Stimulated activated CD4-positive, alpha-beta T cell treated with anti-CD3 and anti-CD28 coated beads, Interleukin-12 subunit alpha, Interleukin-12 subunit beta, amount 100 ng/mL, for 24 hours (primary cell): ENCODE measurements around the gene RIT2.

Experiments used
- DNase-seq, 2 experiments: peaks; one replicate each; pipeline ENCODE4 v3.0.0-alpha.2; 2020; ENCODE audit warnings: low read depth in 2 of 2

RIT2 gene

GRCh38 chr18:42929857-42930256 is 185.6 kb downstream of the RIT2 start:
- DNase-seq = no peak

- no peak for DNase-seq
These were observed 186.3 kb downstream of the RIT2 start for GRCh38 chr18:42929181-42929580.

GRCh38 chr18:42925036-42925435 is 190.4 kb downstream of the RIT2 start:
- DNase-seq = no peak

GRCh38 chr18:42922363-42922762 is 193.1 kb downstream of the RIT2 start:
- DNase-seq = no peak

- no peak for DNase-seq
These were observed 194.2 kb downstream of the RIT2 start for GRCh38 chr18:42921226-42921737.

GRCh38 chr18:42920621-42921020 is 194.9 kb downstream of the RIT2 start:
- DNase-seq = no peak

GRCh38 chr18:42915299-42915698 is 200.2 kb downstream of the RIT2 start:
- DNase-seq = no peak

GRCh38 chr18:42914476-42914875 is 201.0 kb downstream of the RIT2 start:
- DNase-seq = no peak

GRCh38 chr18:42909095-42909494 is 206.4 kb downstream of the RIT2 start:
- no peak for DNase-seq

GRCh38 chr18:42906761-42907160 is 208.7 kb downstream of the RIT2 start:
- no peak for DNase-seq

- DNase-seq = no peak
These were observed 214.3 kb downstream of the RIT2 start for GRCh38 chr18:42901161-42901560.

- no peak for DNase-seq
These were observed 221.5 kb downstream of the RIT2 start for GRCh38 chr18:42893977-42894376.

GRCh38 chr18:42892181-42892580 is 223.3 kb downstream of the RIT2 start:
- DNase-seq = no peak

- no peak for DNase-seq
These were observed 223.8 kb downstream of the RIT2 start for GRCh38 chr18:42891705-42892104.

GRCh38 chr18:42883169-42883568 is 232.3 kb downstream of the RIT2 start:
- DNase-seq = no peak

- DNase-seq = no peak
These were observed 233.4 kb downstream of the RIT2 start for GRCh38 chr18:42882122-42882521.

GRCh38 chr18:42872838-42873237 is 242.6 kb downstream of the RIT2 start:
- no peak for DNase-seq

GRCh38 chr18:42864876-42865275 is 250.6 kb downstream of the RIT2 start:
- DNase-seq = no peak

- DNase-seq = no peak
These were observed 254.2 kb downstream of the RIT2 start for GRCh38 chr18:42861271-42861670.

GRCh38 chr18:42860548-42860947 is 254.9 kb downstream of the RIT2 start:
- DNase-seq = no peak

- DNase-seq = no peak
These were observed 255.5 kb downstream of the RIT2 start for GRCh38 chr18:42860011-42860410.

- DNase-seq = no peak
These were observed 260.9 kb downstream of the RIT2 start for GRCh38 chr18:42854558-42854957.

GRCh38 chr18:42850174-42851083 is 265.1 kb downstream of the RIT2 start:
- no peak for DNase-seq
